Measurements from ENCODE around the gene CMIP. TPM values are rescaled to one million over a fixed set of nuclear protein-coding genes. Genes with fewer than 3 reads are reported as not detected.

The CMIP gene
- total and polyA plus RNA-seq, 10 of the 15 experiments (the other 5 are each of a cell fraction or from before 2014, with no cell fraction given) = 1.2 to 43.2 (median 4.4) TPM

DNA sequence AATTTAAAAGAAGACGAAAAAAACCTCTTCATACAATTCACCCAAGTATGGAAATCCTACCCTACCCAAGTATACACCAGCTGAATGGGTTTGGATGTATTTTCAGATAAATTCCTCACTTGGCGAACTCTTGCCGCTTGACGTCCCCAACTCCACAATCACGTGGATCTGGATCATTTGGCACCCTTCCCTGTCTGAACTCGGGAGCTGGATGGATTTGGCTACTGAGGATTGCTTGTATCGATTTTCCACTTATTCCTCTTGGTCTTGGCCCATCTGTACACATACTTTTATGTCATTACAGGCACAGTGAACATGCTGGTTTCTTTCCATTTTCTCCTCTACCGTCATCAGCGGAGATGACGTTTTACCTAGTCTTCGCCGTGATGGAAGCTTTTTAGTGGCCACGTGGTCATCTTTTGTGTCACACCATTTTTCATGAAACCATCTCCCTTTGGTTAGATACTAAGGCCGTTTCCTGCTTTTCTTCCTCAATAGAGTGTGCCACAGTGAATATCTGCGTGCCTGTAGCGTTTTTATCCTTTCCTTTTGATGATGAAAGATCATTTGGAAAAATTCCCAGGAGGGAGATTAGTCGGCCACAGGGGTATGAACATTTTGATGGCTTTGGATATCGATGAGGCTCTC is 47.1 kb downstream of the CMIP start (continued):
- TF ChIP-seq SIX5 (IDR thresholded peaks at IDR 0.05; ENCODE audit: low read depth, low read length, severe bottlenecking) = no peak

DNA sequence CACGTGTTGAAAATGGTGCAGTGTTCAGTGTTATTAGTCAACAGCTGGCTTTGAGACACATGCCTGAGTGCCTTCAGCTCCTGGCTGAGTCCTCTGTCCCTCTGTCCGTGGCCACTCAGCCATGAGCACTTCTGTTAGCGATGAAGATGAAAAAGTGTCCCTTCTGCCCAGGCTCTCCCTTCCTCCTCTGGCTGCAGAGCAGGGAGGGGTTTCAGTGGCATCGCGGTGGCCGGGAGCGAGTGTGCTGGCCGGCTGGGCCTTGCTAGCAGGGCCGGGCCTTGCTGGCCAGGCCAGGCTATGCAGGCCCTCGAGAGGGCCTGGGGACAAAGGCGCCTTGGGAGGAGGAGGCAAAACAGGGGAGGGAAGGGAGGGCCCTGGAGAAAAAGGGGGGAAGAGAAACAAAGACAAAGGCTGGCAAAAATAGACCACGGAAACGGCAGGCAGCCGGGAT is 47.7 kb downstream of the CMIP start:
- ChIA-PET RAD21 (ENCODE audit: unreplicated experiment) (no interaction called here), SMC1A (ENCODE audit: uncharacterized antibody, unreplicated experiment) (interaction anchor here (0.5 kb wide), 1 partner anchor 14 kb away, joined by 3 read pairs; no protein-coding TSS in a partner anchor), POLR2A (no interaction called here), CTCF (no interaction called here)
- H3K36me3 ChIP-seq (ENCODE audit: control insufficient read depth in 2 of 2, insufficient read depth in 2 of 2, low read length in 1 of 2) = peaks cover 0 to 2% of the 10 kb centered on the region in 2 experiments; a peak in 2 of 4 replicates
- no peak for ATAC-seq
- intact Hi-C loops (cut with micrococcal nuclease; ENCODE audit: unreplicated experiment) (no loop called here), in situ Hi-C loops (cut with MboI) (no loop called here)
- no peaks in the 10 kb centered on the region for H3K9me3 ChIP-seq (replicated peaks; ENCODE audit: control insufficient read depth, insufficient read depth, low read length)
- 90% methylated on average over 11 of the region's 14 CpGs for WGBS (ENCODE audit: insufficient coverage, insufficient replicate concordance, low lambda C conversion rate, missing lambda C conversion rate)
- BruUV-seq (replicated peaks) = no TSS peak
- no peak for TF ChIP-seq EGR1 (IDR thresholded peaks at IDR 0.05; ENCODE audit: borderline replicate concordance in 1 of 2, low read depth in 2 of 2, low read length in 2 of 2)
- no peak for TF ChIP-seq CHD4 (IDR thresholded peaks at IDR 0.05)
- TF ChIP-seq, protein P1, sequence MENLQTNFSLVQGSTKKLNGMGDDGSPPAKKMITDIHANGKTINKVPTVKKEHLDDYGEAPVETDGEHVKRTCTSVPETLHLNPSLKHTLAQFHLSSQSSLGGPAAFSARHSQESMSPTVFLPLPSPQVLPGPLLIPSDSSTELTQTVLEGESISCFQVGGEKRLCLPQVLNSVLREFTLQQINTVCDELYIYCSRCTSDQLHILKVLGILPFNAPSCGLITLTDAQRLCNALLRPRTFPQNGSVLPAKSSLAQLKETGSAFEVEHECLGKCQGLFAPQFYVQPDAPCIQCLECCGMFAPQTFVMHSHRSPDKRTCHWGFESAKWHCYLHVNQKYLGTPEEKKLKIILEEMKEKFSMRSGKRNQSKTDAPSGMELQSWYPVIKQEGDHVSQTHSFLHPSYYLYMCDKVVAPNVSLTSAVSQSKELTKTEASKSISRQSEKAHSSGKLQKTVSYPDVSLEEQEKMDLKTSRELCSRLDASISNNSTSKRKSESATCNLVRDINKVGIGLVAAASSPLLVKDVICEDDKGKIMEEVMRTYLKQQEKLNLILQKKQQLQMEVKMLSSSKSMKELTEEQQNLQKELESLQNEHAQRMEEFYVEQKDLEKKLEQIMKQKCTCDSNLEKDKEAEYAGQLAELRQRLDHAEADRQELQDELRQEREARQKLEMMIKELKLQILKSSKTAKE (IDR thresholded peaks at IDR 0.05; ENCODE audit: low read depth, poor library complexity, severe bottlenecking) = no peak
- no peak for TF ChIP-seq BRCA1 (IDR thresholded peaks at IDR 0.05; ENCODE audit: low read depth, low read length)
- no peak for TF ChIP-seq IKZF1 (conservative IDR thresholded peaks at IDR 0.05)
- TF ChIP-seq, protein P2, sequence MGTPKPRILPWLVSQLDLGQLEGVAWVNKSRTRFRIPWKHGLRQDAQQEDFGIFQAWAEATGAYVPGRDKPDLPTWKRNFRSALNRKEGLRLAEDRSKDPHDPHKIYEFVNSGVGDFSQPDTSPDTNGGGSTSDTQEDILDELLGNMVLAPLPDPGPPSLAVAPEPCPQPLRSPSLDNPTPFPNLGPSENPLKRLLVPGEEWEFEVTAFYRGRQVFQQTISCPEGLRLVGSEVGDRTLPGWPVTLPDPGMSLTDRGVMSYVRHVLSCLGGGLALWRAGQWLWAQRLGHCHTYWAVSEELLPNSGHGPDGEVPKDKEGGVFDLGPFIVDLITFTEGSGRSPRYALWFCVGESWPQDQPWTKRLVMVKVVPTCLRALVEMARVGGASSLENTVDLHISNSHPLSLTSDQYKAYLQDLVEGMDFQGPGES (IDR thresholded peaks at IDR 0.05) = no peak
- no peak overlapping the region for H3K4me2 ChIP-seq (ENCODE audit: control insufficient read depth, insufficient read depth)
- H2AFZ ChIP-seq (ENCODE audit: control insufficient read depth, low read depth, low read length) = no peak overlapping the region
- no peaks in the 10 kb centered on the region for H3K27me3 ChIP-seq (replicated peaks in 1 of 2; ENCODE audit: control insufficient read depth in 2 of 2, insufficient read depth in 2 of 2, low read length in 1 of 2)
- peaks cover 12% of the 10 kb centered on the region for H3K79me2 ChIP-seq (ENCODE audit: control insufficient read depth, insufficient read depth, low read length)
- no peak overlapping the region for H3K27ac ChIP-seq (ENCODE audit: control insufficient read depth, insufficient read depth)
- H3K9ac ChIP-seq (ENCODE audit: control insufficient read depth, insufficient read depth, low read length) = no peak overlapping the region
- FAIRE-seq = no peak
- no peak for DNase-seq (ENCODE audit: low read depth, low spot score)
- peaks cover 9% of the 10 kb centered on the region for H3K4me1 ChIP-seq (ENCODE audit: control insufficient read depth, insufficient read depth, low read length)
- H4K20me1 ChIP-seq (ENCODE audit: control insufficient read depth, insufficient read depth) = no peaks in the 10 kb centered on the region; the same call in 1 of the 2 replicates
- H3K4me3 ChIP-seq = no peak overlapping the region

Data from GM12878 (cell line).